OCI-LY1 (cell line): ENCODE results near the gene NPLOC4.
A peak's percentile ranks its signal among the peaks of the same experiment; 100 is the strongest.

Experiments
- H2AFZ ChIP-seq: fragments of 200-600 bp; sonication (generic), shearing (Covaris generic); 2 replicates; pipeline ENCODE4 v1.6.0; 2014; ENCODE audit warnings: antibody characterized with exemption, mild to moderate bottlenecking, low read length
- H3F3A ChIP-seq: fragments of 200-600 bp; sonication (generic), shearing (Covaris generic); 2 replicates; pipeline ENCODE4 v1.6.0; 2014; ENCODE audit warnings: mild to moderate bottlenecking, antibody characterized with exemption, low read length, moderate library complexity; ENCODE audit not compliant: insufficient read depth
- H3K27ac ChIP-seq: fragments of 200-600 bp; sonication (generic); 2 replicates; pipeline ENCODE4 v1.5.1; 2014; ENCODE audit warnings: low read length, mixed run types, mild to moderate bottlenecking, low read depth; ENCODE audit not compliant: poor library complexity, severe bottlenecking
- H3K27me3 ChIP-seq: fragments of 200-600 bp; sonication (generic); 2 replicates; pipeline ENCODE4 v1.6.0; 2014; ENCODE audit warnings: antibody characterized with exemption, mild to moderate bottlenecking, low read length, moderate library complexity; ENCODE audit not compliant: insufficient read depth
- H3K36me3 ChIP-seq: fragments of 200-600 bp; sonication (generic); 2 replicates; pipeline ENCODE4 v1.6.1; 2014; ENCODE audit warnings: mild to moderate bottlenecking, antibody characterized with exemption, low read length, moderate library complexity, mixed read lengths; ENCODE audit not compliant: insufficient read depth
- H3K4me1 ChIP-seq: fragments of 200-600 bp; sonication (generic); 2 replicates; pipeline ENCODE4 v1.5.1; 2014; ENCODE audit warnings: mild to moderate bottlenecking, low read length, moderate library complexity; ENCODE audit not compliant: insufficient read depth, severe bottlenecking
- H3K4me2 ChIP-seq: fragments of 200-600 bp; sonication (generic), shearing (Covaris generic); 2 replicates; pipeline ENCODE4 v1.6.1; 2014; ENCODE audit warnings: low read length
- H3K4me3 ChIP-seq: fragments of 200-600 bp; sonication (generic); 2 replicates; pipeline ENCODE4 v1.5.1; 2014; ENCODE audit warnings: low read length, low read depth, mild to moderate bottlenecking, mixed read lengths; ENCODE audit not compliant: poor library complexity, severe bottlenecking
- H3K79me2 ChIP-seq: fragments of 200-600 bp; shearing (Covaris generic); 2 replicates; pipeline ENCODE4 v1.6.1; 2016; ENCODE audit warnings: mixed run types, low read length, mixed read lengths; ENCODE audit not compliant: insufficient read depth
- H3K9ac ChIP-seq: fragments of 200-600 bp; sonication (generic), shearing (Covaris generic); 2 replicates; pipeline ENCODE4 v1.6.1; 2014; ENCODE audit warnings: mild to moderate bottlenecking, low read length, mixed read lengths
- H3K9me2 ChIP-seq: fragments of 200-600 bp; sonication (generic), shearing (Covaris generic); 2 replicates; pipeline ENCODE4 v1.6.1; 2014; ENCODE audit warnings: low read depth, mild to moderate bottlenecking, low read length, mixed read lengths
- H3K9me3 ChIP-seq: fragments of 200-600 bp; shearing (Covaris generic); 2 replicates; pipeline ENCODE4 v1.6.1; 2014; ENCODE audit warnings: low read length, mixed read lengths
- H4K20me1 ChIP-seq: fragments of 200-600 bp; sonication (generic), shearing (Covaris generic); 2 replicates; pipeline ENCODE4 v1.6.0; 2016; ENCODE audit warnings: mild to moderate bottlenecking, low read length; ENCODE audit not compliant: insufficient read depth
- EZH2 ChIP-seq: fragments of 200-600 bp; sonication (generic), shearing (Covaris generic); IDR thresholded peaks from 2 replicates; pipeline ENCODE4 v1.8.0; 2017; ENCODE audit warnings: borderline replicate concordance, mixed run types, mild to moderate bottlenecking, antibody characterized with exemption, low read length, moderate library complexity, mixed read lengths
- TF ChIP-seq, protein P1 (sequence below): fragments of 200-600 bp; sonication (generic), shearing (Covaris generic); IDR thresholded peaks from 2 replicates; pipeline ENCODE4 v1.5.1; 2017; ENCODE audit warnings: mild to moderate bottlenecking, antibody characterized with exemption, low read length, moderate library complexity, mixed read lengths

The NPLOC4 gene

DNA sequence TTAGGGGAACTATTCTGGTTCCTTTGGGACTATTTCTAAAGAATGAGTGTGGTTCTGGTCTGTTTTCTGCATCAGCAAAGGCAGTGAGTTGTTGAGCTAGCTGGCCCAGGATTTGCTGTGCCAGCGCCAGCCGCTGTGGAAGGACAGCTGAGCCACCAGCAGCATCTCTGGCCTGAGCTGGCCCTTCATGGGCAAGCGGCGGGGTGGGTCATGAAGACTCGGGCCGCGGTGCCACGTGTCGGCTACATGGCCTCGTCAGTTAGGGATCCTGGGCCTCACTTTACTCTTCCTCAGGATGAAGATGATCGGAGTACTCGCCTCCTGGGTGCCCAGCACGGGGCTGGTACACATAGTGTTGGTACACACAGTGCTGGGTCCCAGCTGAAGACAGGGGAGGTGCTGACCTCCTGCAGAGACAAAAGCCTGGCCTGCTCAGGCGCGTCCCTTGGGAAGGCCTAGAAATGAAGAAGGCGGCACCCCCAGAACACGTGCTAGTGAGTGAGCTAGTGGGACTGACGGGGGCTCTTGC, 66.9 kb downstream of the NPLOC4 start:
- no peaks in the 10 kb centered on the region for H4K20me1 ChIP-seq
- H3K36me3 ChIP-seq = peaks cover 87% of the 10 kb centered on the region
- no peaks in the 10 kb centered on the region for H3K79me2 ChIP-seq
- no peak overlapping the region for H2AFZ ChIP-seq
- no peaks in the 10 kb centered on the region for H3K27me3 ChIP-seq
- H3K9ac ChIP-seq = no peak overlapping the region
- H3K27ac ChIP-seq = no peak overlapping the region
- no peaks in the 10 kb centered on the region for H3K9me2 ChIP-seq
- TF ChIP-seq, protein P1, sequence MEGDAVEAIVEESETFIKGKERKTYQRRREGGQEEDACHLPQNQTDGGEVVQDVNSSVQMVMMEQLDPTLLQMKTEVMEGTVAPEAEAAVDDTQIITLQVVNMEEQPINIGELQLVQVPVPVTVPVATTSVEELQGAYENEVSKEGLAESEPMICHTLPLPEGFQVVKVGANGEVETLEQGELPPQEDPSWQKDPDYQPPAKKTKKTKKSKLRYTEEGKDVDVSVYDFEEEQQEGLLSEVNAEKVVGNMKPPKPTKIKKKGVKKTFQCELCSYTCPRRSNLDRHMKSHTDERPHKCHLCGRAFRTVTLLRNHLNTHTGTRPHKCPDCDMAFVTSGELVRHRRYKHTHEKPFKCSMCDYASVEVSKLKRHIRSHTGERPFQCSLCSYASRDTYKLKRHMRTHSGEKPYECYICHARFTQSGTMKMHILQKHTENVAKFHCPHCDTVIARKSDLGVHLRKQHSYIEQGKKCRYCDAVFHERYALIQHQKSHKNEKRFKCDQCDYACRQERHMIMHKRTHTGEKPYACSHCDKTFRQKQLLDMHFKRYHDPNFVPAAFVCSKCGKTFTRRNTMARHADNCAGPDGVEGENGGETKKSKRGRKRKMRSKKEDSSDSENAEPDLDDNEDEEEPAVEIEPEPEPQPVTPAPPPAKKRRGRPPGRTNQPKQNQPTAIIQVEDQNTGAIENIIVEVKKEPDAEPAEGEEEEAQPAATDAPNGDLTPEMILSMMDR = no peak
- no peak for TF ChIP-seq EZH2
- H3K9me3 ChIP-seq = no peaks in the 10 kb centered on the region
- H3K4me2 ChIP-seq = no peak overlapping the region
- no peaks in the 10 kb centered on the region for H3K4me1 ChIP-seq
- no peak overlapping the region for H3K4me3 ChIP-seq
- no peaks in the 10 kb centered on the region for H3F3A ChIP-seq

DNA sequence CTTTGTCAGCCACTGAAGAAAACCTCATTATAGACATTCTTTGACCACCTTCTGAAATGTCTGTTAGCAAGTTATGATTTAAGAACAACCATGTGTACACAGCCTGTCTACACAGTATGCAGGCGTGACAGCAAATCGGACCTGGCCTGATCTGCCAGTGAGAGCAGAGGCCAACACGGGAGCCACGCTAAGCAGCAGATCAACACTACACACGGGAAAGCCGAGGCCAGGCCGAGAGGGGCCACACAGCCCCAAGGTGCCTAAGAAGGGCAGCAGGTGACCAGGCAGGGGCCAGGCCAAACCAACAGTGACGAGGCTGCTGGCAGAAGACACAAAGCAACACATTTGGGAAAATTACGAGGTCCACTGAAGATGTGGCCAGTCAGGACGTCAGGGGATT, 68.5 kb downstream of the NPLOC4 start:
- H3K9me3 ChIP-seq = no peaks in the 10 kb centered on the region
- peaks cover 90% of the 10 kb centered on the region for H3K36me3 ChIP-seq
- TF ChIP-seq, protein P1 = no peak
- no peak for TF ChIP-seq EZH2
- H3K27ac ChIP-seq = no peak overlapping the region
- H4K20me1 ChIP-seq = no peaks in the 10 kb centered on the region
- no peaks in the 10 kb centered on the region for H3K79me2 ChIP-seq
- H3F3A ChIP-seq = no peaks in the 10 kb centered on the region
- no peaks in the 10 kb centered on the region for H3K27me3 ChIP-seq
- no peaks in the 10 kb centered on the region for H3K9me2 ChIP-seq
- H3K4me1 ChIP-seq = no peaks in the 10 kb centered on the region
- H3K9ac ChIP-seq = no peak overlapping the region
- no peak overlapping the region for H2AFZ ChIP-seq
- no peak overlapping the region for H3K4me2 ChIP-seq
- H3K4me3 ChIP-seq = no peak overlapping the region

DNA sequence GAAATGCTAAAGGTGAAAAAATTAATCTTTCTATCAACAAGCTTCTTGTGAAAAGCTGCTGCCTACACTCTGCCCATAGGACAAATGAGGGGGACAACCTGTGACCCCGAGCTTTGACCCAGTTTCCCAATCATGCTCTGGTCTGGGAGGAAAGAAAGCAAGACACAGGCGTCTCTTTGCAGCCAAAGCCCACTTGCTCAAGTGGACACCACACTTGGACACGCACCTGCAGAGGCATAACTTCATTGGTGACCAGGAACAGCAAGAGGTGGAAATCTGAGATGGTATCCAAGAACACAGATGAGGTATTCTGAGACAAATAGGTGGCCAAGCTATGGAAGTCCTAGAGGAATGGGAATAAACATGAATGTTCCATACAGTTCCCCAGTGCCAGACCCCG, 69.7 kb downstream of the NPLOC4 start:
- Histone ChIP-seq H3K36me3 (peaks cover 94% of the 10 kb centered on the region), H3K4me3 (no peak overlapping the region), H3K27me3 (no peaks in the 10 kb centered on the region), H3K4me1 (no peaks in the 10 kb centered on the region), H4K20me1 (no peaks in the 10 kb centered on the region), H3K27ac (peak overlapping the region; percentile 33), H3K9me3 (no peaks in the 10 kb centered on the region), H3K9me2 (no peaks in the 10 kb centered on the region), H3K4me2 (no peak overlapping the region), H2AFZ (no peak overlapping the region), H3K79me2 (no peaks in the 10 kb centered on the region), H3F3A (no peaks in the 10 kb centered on the region), H3K9ac (no peak overlapping the region)
- TF ChIP-seq EZH2 = no peak
- TF ChIP-seq, protein P1 = no peak
